GM19099 (cell line): ENCODE data around the gene ZYG11A.

Experiments
- POLR2A ChIP-seq: IDR thresholded peaks from 3 replicates; pipeline ENCODE4 v1.6.1; 2011; ENCODE audit warnings: low read depth; ENCODE audit not compliant: insufficient read length; ENCODE audit errors: extremely low read depth

ZYG11A gene

GRCh38 chr1:52937433-52938182 lies 95.0 kb downstream of the ZYG11A start:
- no peak for TF ChIP-seq POLR2A

- TF ChIP-seq POLR2A = no peak
These were observed 95.6 kb downstream of the ZYG11A start for GRCh38 chr1:52938183-52938451.

- no peak for TF ChIP-seq POLR2A
These were observed 101.4 kb downstream of the ZYG11A start for GRCh38 chr1:52943876-52944416.

GRCh38 chr1:52944566-52944965 lies 102.0 kb downstream of the ZYG11A start:
- no peak for TF ChIP-seq POLR2A
